NT2/D1 (cell line): ENCODE data around the gene DYSF.

Experiments
- SUZ12 ChIP-seq: IDR thresholded peaks from 2 replicates; pipeline ENCODE4 v1.6.1; 2011; ENCODE audit not compliant: insufficient read length, insufficient read depth; ENCODE audit errors: extremely low read depth
- YY1 ChIP-seq: IDR thresholded peaks from 2 replicates; pipeline ENCODE4 v1.6.1; 2011; ENCODE audit not compliant: insufficient read length, insufficient read depth
- ZNF274 ChIP-seq: IDR thresholded peaks from 2 replicates; pipeline ENCODE4 v1.6.1; 2011; ENCODE audit warnings: mild to moderate bottlenecking, low read depth, low read length

DNA sequence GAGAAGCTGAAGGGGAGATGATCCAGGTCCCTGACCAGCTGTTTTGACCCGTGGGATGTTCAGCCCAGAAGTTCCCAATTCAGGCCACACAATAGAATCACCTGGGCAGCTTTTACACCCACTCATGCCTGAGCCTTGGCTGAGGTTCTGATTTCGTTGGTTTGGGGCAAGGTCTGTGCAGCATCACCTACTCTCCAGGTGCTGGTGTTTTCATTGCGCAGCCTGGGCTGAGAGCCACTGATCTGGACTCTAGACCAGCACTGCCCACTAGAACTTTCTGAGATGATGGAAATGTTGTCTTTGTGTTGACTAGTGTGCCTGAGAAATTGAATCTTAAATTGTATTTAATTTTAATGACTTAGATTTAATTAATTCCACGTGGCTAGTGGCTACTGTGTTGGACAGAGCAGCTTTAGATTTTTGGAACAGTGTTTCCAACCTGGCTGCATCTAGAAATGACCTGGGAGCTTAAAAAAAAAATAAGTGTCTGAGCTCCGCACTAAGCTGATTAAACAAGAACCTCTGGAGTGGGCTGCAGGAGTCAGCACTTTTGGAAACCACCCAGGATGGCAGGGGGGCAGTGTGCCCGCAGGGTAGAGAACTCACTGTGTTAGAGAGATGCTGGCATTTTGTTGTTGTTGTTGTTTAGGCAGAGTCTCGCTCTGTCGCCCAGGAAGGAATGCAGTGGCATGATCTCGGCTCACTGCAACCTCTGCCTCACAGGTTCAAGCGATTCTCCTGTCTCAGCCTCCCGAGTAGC lies 33.7 kb downstream of the DYSF start:
- no peak for TF ChIP-seq YY1
- TF ChIP-seq SUZ12 = no peak
- TF ChIP-seq ZNF274 = no peak
